Suprapubic skin (tissue), 3 donors: Measurements from ENCODE around the gene QDPR.

Experiments
- EP300 ChIP-seq: sonication (generic); formaldehyde crosslinking; IDR thresholded peaks from one replicate; pipeline ENCODE4 v1.6.1; 2017; ENCODE audit warnings: antibody characterized with exemption
- POLR2A ChIP-seq, 2 donors: fragments of 450-650 bp; IDR thresholded peaks; one replicate each; pipeline ENCODE4 v1.6.1; 2017; ENCODE audit warnings: antibody characterized with exemption in 2 of 2, mild to moderate bottlenecking in 2 of 2, moderate library complexity in 2 of 2
- TF ChIP-seq, protein P1 (sequence below), 2 donors: fragments of 200-600 bp in 1 of 2; fragments of 450-650 bp in 1 of 2; sonication (generic) in 1 of 2; IDR thresholded peaks; one replicate each; pipeline ENCODE4 v1.5.1; 2016 to 2019; ENCODE audit warnings: antibody characterized with exemption in 2 of 2, mild to moderate bottlenecking in 1 of 2, moderate library complexity in 1 of 2

DNA sequence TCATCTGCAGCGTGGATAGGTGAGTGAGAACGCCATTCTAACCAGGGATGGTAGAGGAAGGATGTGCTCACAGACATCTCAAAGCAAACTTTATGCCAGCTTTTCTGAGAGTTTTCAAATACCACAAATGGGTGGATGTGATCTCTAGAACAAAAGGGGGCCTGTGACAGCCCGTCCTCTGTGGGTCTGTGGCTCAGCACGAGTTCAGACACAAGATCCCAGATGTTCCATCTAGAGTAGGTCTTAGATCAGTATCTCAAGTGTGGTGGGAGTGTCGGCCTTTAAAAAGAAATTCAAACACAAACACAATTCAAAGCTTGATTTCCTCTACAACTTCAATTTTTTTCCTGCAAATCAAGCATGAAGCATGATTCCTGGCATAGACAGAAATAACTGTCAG is 22.8 kb downstream of the QDPR start:
- TF ChIP-seq, protein P1, sequence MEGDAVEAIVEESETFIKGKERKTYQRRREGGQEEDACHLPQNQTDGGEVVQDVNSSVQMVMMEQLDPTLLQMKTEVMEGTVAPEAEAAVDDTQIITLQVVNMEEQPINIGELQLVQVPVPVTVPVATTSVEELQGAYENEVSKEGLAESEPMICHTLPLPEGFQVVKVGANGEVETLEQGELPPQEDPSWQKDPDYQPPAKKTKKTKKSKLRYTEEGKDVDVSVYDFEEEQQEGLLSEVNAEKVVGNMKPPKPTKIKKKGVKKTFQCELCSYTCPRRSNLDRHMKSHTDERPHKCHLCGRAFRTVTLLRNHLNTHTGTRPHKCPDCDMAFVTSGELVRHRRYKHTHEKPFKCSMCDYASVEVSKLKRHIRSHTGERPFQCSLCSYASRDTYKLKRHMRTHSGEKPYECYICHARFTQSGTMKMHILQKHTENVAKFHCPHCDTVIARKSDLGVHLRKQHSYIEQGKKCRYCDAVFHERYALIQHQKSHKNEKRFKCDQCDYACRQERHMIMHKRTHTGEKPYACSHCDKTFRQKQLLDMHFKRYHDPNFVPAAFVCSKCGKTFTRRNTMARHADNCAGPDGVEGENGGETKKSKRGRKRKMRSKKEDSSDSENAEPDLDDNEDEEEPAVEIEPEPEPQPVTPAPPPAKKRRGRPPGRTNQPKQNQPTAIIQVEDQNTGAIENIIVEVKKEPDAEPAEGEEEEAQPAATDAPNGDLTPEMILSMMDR (IDR thresholded peaks at IDR 0.05) = no peak
- TF ChIP-seq POLR2A (IDR thresholded peaks at IDR 0.05) (no peak), EP300 (no peak)
